ENCODE results near the gene BABAM2. TPM values are rescaled to one million over a fixed set of nuclear protein-coding genes. Genes with fewer than 3 reads are reported as not detected.

Gene BABAM2
- total RNA-seq, 1 donor from 2014 or later = 37.1 TPM

DNA sequence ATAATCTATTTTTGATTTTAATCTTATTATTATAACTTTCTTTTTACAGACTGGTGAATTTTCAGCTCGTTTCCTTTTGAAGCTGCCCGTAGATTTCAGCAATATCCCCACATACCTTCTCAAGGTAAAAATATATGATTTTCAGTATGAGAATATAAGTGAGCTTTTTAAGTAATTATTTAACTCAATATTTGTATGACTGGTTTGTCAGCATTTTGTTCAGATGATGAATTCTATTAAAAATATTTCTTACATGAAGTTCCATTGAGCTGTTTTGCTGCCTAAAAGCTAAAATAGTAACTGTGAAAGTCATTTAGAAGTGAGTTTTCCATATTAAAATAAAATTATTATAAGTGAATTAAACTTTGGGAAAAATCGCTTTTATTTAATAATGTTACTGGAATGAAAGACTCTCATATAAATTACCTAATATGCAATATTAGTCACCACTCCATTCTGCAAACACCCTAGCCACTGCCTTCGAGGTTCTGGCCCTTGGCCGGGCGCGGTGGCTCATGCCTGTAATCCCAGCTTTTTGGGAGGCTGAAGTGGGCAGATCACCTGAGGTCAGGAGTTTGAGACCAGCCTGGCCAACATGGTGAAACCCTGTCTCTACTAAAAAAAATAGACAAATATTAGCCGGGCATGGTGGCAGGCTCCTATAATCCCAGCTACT is 155.3 kb downstream of the BABAM2 start:
- Mint-ChIP-seq H3K4me1 (ENCODE audit: low read depth) (no peaks in the 10 kb centered on the region), H3K27ac (no peak overlapping the region), H3K27me3 (no peaks in the 10 kb centered on the region), H3K36me3 (ENCODE audit: insufficient read depth) (no peaks in the 10 kb centered on the region), H3K4me3 (ENCODE audit: low read depth) (no peak overlapping the region), H3K9me3 (ENCODE audit: low read depth) (peaks cover 3% of the 10 kb centered on the region)
- no peak for DNase-seq (ENCODE audit: low spot score, unreplicated experiment)
- TF ChIP-seq, protein P1, sequence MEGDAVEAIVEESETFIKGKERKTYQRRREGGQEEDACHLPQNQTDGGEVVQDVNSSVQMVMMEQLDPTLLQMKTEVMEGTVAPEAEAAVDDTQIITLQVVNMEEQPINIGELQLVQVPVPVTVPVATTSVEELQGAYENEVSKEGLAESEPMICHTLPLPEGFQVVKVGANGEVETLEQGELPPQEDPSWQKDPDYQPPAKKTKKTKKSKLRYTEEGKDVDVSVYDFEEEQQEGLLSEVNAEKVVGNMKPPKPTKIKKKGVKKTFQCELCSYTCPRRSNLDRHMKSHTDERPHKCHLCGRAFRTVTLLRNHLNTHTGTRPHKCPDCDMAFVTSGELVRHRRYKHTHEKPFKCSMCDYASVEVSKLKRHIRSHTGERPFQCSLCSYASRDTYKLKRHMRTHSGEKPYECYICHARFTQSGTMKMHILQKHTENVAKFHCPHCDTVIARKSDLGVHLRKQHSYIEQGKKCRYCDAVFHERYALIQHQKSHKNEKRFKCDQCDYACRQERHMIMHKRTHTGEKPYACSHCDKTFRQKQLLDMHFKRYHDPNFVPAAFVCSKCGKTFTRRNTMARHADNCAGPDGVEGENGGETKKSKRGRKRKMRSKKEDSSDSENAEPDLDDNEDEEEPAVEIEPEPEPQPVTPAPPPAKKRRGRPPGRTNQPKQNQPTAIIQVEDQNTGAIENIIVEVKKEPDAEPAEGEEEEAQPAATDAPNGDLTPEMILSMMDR (IDR thresholded peaks at IDR 0.05; ENCODE audit: unreplicated experiment) = no peak

DNA sequence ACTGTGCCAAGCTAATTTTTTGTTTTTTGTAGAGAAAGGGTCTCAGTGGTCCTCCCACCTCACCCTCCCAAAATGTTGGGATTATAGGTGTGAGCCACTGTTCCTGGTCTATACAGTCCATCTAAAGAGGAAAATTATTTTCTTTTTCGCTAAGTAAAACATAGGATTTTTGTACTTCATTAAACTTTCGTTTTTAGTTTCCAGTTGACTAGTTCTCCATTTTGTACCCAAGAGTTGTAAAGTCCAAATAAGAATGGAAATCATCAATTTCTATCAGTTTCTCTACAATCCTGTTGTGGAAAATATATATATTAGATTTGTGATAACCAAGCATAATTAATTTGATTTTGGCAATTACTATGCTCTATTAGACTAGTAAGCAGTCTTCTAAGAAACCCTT is 156.4 kb downstream of the BABAM2 start:
- Mint-ChIP-seq H3K9me3 (ENCODE audit: low read depth) (peaks cover 3% of the 10 kb centered on the region), H3K4me3 (ENCODE audit: low read depth) (no peak overlapping the region), H3K27ac (no peak overlapping the region), H3K27me3 (no peaks in the 10 kb centered on the region), H3K4me1 (ENCODE audit: low read depth) (no peaks in the 10 kb centered on the region), H3K36me3 (ENCODE audit: insufficient read depth) (no peaks in the 10 kb centered on the region)
- DNase-seq (ENCODE audit: low spot score, unreplicated experiment) = no peak
- TF ChIP-seq, protein P1 (IDR thresholded peaks at IDR 0.05; ENCODE audit: unreplicated experiment) = no peak

DNA sequence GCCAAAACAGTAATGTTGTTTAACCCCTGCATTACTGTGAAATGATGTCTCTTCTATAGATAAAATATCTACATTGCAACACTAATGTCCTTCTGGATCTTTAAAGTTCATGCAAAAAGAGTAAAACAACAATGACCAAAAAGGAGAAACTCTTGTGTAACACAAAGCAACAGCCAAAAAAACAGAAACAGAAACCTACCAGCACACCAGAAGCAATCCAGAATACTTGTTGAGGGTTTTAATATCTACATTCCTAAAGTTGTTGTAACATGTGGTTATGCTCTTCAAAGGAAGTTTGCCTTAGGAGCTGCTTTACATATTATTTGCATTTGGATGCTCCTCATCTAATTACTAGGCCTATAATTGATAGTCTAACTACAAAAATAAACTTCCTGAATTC is 157.2 kb downstream of the BABAM2 start:
- no peak overlapping the region for H3K27ac Mint-ChIP-seq
- TF ChIP-seq, protein P1 (IDR thresholded peaks at IDR 0.05; ENCODE audit: unreplicated experiment) = no peak
- H3K4me1 Mint-ChIP-seq (ENCODE audit: low read depth) = no peaks in the 10 kb centered on the region
- no peaks in the 10 kb centered on the region for H3K36me3 Mint-ChIP-seq (ENCODE audit: insufficient read depth)
- no peak overlapping the region for H3K4me3 Mint-ChIP-seq (ENCODE audit: low read depth)
- no peak for DNase-seq (ENCODE audit: low spot score, unreplicated experiment)
- no peaks in the 10 kb centered on the region for H3K9me3 Mint-ChIP-seq (ENCODE audit: low read depth)
- H3K27me3 Mint-ChIP-seq = no peaks in the 10 kb centered on the region

DNA sequence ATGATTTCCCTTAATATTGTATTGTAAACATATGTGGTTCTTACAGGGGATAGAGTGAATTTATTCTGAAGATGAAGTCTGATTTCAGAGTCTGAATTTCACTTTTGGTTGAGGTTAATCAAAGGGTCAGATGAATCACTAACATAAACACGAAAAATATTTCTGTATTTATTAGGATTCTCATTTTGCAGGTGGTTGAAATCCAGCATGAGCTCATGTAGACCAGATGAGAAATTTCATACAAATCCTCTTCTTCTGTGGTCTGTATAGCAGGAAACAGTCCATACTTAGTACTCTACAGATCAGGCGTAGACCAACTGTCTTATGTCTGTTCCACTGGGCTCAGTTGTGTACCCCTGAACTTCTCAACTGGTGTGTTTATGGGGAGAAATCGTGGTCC is 157.8 kb downstream of the BABAM2 start:
- H3K27ac Mint-ChIP-seq = no peak overlapping the region
- H3K9me3 Mint-ChIP-seq (ENCODE audit: low read depth) = no peaks in the 10 kb centered on the region
- no peak for DNase-seq (ENCODE audit: low spot score, unreplicated experiment)
- no peaks in the 10 kb centered on the region for H3K36me3 Mint-ChIP-seq (ENCODE audit: insufficient read depth)
- no peaks in the 10 kb centered on the region for H3K4me1 Mint-ChIP-seq (ENCODE audit: low read depth)
- TF ChIP-seq, protein P1 (IDR thresholded peaks at IDR 0.05; ENCODE audit: unreplicated experiment) = no peak
- no peaks in the 10 kb centered on the region for H3K27me3 Mint-ChIP-seq
- no peak overlapping the region for H3K4me3 Mint-ChIP-seq (ENCODE audit: low read depth)

DNA sequence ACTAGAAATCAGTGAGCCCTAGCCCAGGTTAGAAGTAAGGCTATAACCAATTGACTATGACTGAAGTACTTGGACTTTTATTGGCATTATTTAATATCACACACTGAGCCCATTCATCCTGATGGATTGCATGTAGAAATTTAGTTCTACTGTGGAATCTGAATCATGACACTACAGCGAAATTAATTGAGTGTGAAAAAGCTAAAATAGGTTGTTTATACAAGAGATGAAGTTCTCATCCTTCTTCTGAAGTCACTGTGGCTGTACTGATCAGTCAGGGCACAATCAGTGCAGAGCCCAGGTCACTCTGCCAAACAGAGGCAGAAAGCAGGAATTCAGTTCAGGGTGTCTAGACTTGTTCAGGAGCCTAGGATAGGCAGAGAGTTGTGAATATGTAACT is 158.9 kb downstream of the BABAM2 start:
- Mint-ChIP-seq H3K27ac (no peak overlapping the region), H3K9me3 (ENCODE audit: low read depth) (no peaks in the 10 kb centered on the region), H3K4me1 (ENCODE audit: low read depth) (no peaks in the 10 kb centered on the region), H3K36me3 (ENCODE audit: insufficient read depth) (no peaks in the 10 kb centered on the region), H3K27me3 (no peaks in the 10 kb centered on the region), H3K4me3 (ENCODE audit: low read depth) (no peak overlapping the region)
- TF ChIP-seq, protein P1 (IDR thresholded peaks at IDR 0.05; ENCODE audit: unreplicated experiment) = no peak
- DNase-seq (ENCODE audit: low spot score, unreplicated experiment) = no peak

Data from progenitor cell of endocrine pancreas (in vitro differentiated cells).